GM06990 (cell line): ENCODE results near the gene C11orf16.

ENCODE experiments used
- DNase-seq: peaks from one replicate; pipeline ENCODE4 v3.0.0-alpha.2; 2011; ENCODE audit not compliant: insufficient read length; ENCODE audit errors: extremely low read depth
- H3K27me3 ChIP-seq: replicated peaks from 2 replicates; pipeline ENCODE4 v1.6.0; 2011; ENCODE audit warnings: low read length; ENCODE audit not compliant: control insufficient read depth, insufficient read depth
- H3K36me3 ChIP-seq: 2 replicates; pipeline ENCODE4 v1.5.1; 2011; ENCODE audit warnings: low read length; ENCODE audit not compliant: control insufficient read depth, insufficient read depth
- H3K4me3 ChIP-seq: replicated peaks from 2 replicates; pipeline ENCODE4 v1.5.1; 2011; ENCODE audit warnings: low read depth, mild to moderate bottlenecking, control low read depth, low read length
- TF ChIP-seq, protein P1 (sequence below): IDR thresholded peaks from 2 replicates; pipeline ENCODE4 v1.5.1; 2011; ENCODE audit warnings: low read length, control low read depth, mild to moderate bottlenecking, inconsistent platforms; ENCODE audit not compliant: insufficient read depth, poor library complexity, severe bottlenecking

Gene C11orf16

DNA sequence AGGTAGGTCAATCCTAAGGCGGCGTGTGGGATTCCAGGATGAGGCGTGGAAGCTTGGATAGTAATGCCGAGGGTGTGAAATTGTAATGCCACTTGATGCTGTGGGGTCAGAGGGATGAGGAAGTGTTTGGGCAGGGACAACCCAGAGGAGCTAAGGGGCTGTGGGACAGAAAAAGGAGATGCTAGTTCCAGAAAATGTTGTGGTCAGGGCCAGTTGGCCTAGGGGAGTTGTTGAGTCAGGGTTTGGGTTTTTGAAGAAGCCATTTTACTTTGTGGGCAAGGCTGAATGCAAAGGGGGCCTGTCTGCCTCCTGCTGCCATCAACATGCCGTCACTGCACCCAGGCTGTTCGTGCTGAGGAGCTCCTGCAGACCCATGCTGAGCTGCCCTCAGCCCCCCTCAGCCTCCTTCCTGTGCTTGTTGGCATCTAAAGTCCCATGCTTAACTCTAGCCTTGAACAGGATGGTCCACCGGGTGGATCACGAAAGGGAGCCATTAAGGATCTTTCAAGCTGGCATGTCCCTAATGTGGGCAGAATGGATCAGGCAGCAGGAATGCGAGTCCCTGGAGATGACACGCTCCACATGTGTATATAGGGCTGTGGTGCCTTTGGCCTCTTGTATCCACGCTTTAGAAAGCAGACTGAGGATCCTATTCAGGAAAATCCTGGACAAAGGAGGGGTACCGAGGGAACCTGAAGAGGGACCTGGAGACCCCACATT, 2.1 kb downstream of the C11orf16 start:
- DNase-seq: no peak
- Histone ChIP-seq H3K4me3 (no peak overlapping the region), H3K27me3 (no peaks in the 10 kb centered on the region), H3K36me3 (no peaks in the 10 kb centered on the region)
- TF ChIP-seq, protein P1, sequence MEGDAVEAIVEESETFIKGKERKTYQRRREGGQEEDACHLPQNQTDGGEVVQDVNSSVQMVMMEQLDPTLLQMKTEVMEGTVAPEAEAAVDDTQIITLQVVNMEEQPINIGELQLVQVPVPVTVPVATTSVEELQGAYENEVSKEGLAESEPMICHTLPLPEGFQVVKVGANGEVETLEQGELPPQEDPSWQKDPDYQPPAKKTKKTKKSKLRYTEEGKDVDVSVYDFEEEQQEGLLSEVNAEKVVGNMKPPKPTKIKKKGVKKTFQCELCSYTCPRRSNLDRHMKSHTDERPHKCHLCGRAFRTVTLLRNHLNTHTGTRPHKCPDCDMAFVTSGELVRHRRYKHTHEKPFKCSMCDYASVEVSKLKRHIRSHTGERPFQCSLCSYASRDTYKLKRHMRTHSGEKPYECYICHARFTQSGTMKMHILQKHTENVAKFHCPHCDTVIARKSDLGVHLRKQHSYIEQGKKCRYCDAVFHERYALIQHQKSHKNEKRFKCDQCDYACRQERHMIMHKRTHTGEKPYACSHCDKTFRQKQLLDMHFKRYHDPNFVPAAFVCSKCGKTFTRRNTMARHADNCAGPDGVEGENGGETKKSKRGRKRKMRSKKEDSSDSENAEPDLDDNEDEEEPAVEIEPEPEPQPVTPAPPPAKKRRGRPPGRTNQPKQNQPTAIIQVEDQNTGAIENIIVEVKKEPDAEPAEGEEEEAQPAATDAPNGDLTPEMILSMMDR: no peak

DNA sequence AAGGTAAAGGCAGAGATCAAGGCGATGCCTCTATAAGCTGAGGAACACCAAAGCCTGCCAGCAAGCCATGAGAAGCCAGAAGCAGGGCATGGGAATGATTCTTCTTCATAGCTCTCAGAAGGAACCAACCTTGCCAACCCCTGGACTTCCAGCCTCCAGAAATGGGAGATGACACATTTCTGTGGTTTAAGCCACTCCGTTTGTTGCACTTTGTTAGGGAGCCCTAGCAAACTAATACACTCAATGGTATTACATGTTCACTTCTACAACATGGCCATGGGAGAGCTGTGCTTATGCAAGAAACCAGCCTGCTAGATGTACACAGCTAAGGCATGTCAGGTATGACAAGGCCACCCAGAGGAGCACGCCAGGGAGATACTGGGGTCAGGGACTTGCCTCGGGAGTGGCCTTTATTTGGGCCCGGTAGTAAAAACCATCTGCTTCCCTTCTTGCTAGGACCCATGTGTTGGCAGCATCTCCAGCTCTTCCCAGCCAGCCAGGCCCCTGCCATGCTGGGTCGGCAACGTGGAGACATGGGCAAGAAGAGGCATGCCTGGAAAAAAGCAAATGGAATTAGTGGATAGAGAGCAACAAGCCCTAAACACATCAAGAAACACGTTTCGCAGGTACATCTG, 3.6 kb downstream of the C11orf16 start:
- Histone ChIP-seq H3K4me3 (no peak overlapping the region), H3K36me3 (no peaks in the 10 kb centered on the region), H3K27me3 (no peaks in the 10 kb centered on the region)
- TF ChIP-seq, protein P1: no peak
- no peak for DNase-seq

DNA sequence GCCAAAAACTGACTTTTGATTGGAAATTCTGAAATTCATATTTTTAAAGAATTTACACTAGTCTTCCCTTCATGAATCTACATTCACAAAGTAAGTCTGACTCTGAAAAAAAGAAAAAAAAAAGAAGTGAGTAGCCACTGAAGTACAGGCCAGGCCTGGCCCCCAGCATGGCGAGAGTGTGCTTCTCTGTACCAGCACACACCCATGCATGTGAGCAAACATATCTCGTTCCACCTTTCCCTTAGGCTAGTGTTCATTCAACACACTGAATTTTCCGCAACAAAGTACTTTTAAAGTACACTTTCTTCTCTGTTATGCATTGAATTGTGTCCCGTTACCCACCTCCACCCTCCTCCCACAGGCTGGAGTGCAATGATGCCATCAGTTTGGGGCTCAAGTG, 4.5 kb downstream of the C11orf16 start:
- no peak for DNase-seq
- no peaks in the 10 kb centered on the region for H3K27me3 ChIP-seq
- no peaks in the 10 kb centered on the region for H3K36me3 ChIP-seq
- no peak overlapping the region for H3K4me3 ChIP-seq
- TF ChIP-seq, protein P1: no peak

DNA sequence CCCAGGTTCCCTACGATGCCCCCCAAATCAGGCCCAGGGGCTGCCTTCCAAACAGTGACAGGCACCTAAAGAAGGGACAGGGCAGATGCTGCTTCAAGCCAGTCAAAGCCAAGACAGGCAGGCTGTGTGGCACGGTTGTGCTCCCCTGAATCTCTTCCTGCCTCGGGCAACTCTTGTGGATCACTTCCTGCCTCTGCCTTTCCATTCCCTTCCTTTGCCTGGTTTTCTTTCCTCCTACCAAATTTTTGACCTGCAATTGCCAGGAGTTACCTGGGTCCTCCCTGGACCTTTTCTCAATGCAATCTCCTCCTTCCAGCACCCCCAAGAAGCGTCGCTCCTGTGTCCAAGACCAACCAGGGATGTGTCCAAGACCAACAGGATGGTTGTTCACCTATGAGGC, 5.5 kb downstream of the C11orf16 start:
- no peak for DNase-seq

DNA sequence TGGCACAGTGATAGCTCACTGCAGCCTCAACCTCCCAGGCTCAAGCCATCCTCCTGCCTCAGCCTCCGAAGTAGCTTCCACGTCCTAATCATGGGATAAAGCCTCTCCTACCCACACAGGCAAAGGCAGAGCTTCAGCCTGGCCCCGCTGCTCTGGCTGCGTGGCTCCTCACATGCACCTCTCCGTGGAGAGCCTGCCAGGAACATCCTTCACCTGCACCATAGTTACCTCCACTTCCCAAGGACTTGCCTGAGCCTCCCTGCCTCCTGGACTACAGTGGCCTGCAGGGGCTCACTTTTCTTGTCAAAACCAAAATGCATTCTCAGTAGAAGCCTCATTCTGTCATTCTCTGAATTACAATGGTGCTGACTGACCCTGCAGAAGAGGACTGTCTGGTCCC, 6.5 kb downstream of the C11orf16 start:
- Histone ChIP-seq H3K4me3 (no peak overlapping the region), H3K36me3 (no peaks in the 10 kb centered on the region), H3K27me3 (no peaks in the 10 kb centered on the region)
- TF ChIP-seq, protein P1: no peak
- DNase-seq: no peak

More for the DNA sequence above, 5.5 kb downstream of the C11orf16 start:
- TF ChIP-seq, protein P1: no peak
- Histone ChIP-seq H3K27me3 (no peaks in the 10 kb centered on the region), H3K36me3 (no peaks in the 10 kb centered on the region), H3K4me3 (no peak overlapping the region)
